Measurements from ENCODE around the gene HTR3D. TPM values are rescaled to one million over a fixed set of nuclear protein-coding genes. Genes with fewer than 3 reads are reported as not detected.

The HTR3D gene
- total and polyA plus RNA-seq, 2 of the 13 experiments (the other 11 are each of a cell fraction or from before 2014, with no cell fraction given): not detected

DNA sequence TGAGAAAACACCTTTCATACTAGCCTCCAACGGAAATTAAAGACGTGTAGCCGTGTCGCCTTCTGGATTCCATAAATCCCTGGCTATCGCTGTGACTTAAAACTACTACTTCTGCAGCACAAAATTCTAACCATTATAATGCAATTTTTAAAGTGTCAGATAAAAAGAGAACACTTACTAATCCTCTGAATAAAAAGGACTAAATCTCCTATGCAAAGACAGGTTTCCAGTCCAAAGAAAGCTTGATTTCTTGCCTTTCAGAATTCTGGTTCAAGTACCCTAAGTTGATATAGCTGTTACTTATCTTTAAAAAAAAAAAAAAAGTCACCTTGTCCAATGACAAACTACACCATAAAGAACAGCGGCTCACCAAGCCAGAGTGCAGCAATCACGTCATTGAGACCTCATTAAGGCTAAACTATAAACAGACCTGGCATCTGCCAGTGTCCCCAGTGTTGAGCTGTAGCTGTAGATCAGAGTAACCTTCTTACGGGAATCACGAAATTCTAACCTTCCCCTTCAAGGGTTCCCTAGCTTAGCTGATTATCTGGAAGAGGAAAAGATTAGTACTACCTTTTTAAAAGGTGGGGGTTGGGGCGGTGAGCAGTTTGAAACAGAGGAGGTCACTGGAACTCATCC lies 16.0 kb upstream of the HTR3D start:
- no peak overlapping the region for H3K27ac ChIP-seq (ENCODE audit: extremely low read length, insufficient read depth, low read length)
- ChIA-PET CTCF (ENCODE audit: low intra/inter-chr PET ratio, low total read pairs) (no interaction called here), POLR2A (no interaction called here)
- FAIRE-seq (no peak), DNase-seq (ENCODE audit: low spot score) (no peak), ATAC-seq (no peak)
- no peaks in the 10 kb centered on the region for H3K9me3 ChIP-seq (ENCODE audit: low read length)
- in situ Hi-C loops (cut with HindIII; ENCODE audit: extremely low pct_ligation_motif_present, low pct_unique_long_range_greater_than_20kb) (loop anchor here (5.0 kb wide), 1 partner anchor 118 kb away; no protein-coding TSS in a partner anchor), intact Hi-C loops (cut with micrococcal nuclease; ENCODE audit: unreplicated experiment) (loop anchor here (2.0 to 10.0 kb wide), 2 partner anchors 27 to 229 kb away; partner anchors contain the start of genes ALG3 and EEF1AKMT4)
- H3K9ac ChIP-seq (ENCODE audit: insufficient read depth, low read depth, low read length): no peak overlapping the region
- H3K4me3 ChIP-seq (replicated peaks in 1 of 3; ENCODE audit: insufficient read depth in 1 of 3, low read depth in 2 of 3, low read length in 3 of 3): no peak overlapping the region
- H3K79me2 ChIP-seq (ENCODE audit: insufficient read depth, low read length): no peaks in the 10 kb centered on the region
- no peaks in the 10 kb centered on the region for H4K20me1 ChIP-seq (ENCODE audit: insufficient read depth, low read length)
- WGBS (ENCODE audit: low lambda C conversion rate): 90% methylated on average over 10 of the region's 10 CpGs
- no peaks in the 10 kb centered on the region for H3K27me3 ChIP-seq (ENCODE audit: control insufficient read depth in 1 of 2, insufficient read depth in 2 of 2, low read length in 2 of 2)
- peak overlapping the region; percentile 81; the same call in 1 of the 2 replicates for H3K4me2 ChIP-seq (ENCODE audit: low read depth, low read length)
- H2AFZ ChIP-seq (ENCODE audit: low read length): no peak overlapping the region
- no TSS peak for BruUV-seq (replicated peaks)
- peaks cover 32% of the 10 kb centered on the region for H3K4me1 ChIP-seq (ENCODE audit: insufficient read depth, low read length)
- TF ChIP-seq JUND (CRISPR knock-in tag; IDR thresholded peaks at IDR 0.05) (no peak), CREB1 (IDR thresholded peaks at IDR 0.05) (no peak), CREB1 (CRISPR knock-in tag; IDR thresholded peaks at IDR 0.05) (no peak), ZNF263 (CRISPR knock-in tag; IDR thresholded peaks at IDR 0.05) (no peak), ZNF780A (CRISPR knock-in tag; IDR thresholded peaks at IDR 0.05) (no peak), TSC22D2 (CRISPR knock-in tag; IDR thresholded peaks at IDR 0.05; ENCODE audit: borderline replicate concordance) (no peak), ZNF761 (CRISPR knock-in tag; conservative IDR thresholded peaks at IDR 0.05) (no peak)
- TF ChIP-seq, protein P1, sequence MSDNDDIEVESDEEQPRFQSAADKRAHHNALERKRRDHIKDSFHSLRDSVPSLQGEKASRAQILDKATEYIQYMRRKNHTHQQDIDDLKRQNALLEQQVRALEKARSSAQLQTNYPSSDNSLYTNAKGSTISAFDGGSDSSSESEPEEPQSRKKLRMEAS (IDR thresholded peaks at IDR 0.05): no peak
- TF ChIP-seq, protein P2, sequence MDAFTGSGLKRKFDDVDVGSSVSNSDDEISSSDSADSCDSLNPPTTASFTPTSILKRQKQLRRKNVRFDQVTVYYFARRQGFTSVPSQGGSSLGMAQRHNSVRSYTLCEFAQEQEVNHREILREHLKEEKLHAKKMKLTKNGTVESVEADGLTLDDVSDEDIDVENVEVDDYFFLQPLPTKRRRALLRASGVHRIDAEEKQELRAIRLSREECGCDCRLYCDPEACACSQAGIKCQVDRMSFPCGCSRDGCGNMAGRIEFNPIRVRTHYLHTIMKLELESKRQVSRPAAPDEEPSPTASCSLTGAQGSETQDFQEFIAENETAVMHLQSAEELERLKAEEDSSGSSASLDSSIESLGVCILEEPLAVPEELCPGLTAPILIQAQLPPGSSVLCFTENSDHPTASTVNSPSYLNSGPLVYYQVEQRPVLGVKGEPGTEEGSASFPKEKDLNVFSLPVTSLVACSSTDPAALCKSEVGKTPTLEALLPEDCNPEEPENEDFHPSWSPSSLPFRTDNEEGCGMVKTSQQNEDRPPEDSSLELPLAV (CRISPR knock-in tag; conservative IDR thresholded peaks at IDR 0.05; ENCODE audit: low read depth): no peak
- peaks cover 0 to 3% of the 10 kb centered on the region in 2 experiments; a peak in 2 of 5 replicates for H3K36me3 ChIP-seq (replicated peaks in 1 of 2; ENCODE audit: control insufficient read depth in 1 of 2, insufficient read depth in 2 of 2, low read length in 2 of 2)

Data from HepG2 (cell line).